ENCODE measurements around the gene ZC3H4. TPM values are rescaled to one million over a fixed set of nuclear protein-coding genes. Genes with fewer than 3 reads are reported as not detected.

Gene ZC3H4
- total RNA-seq, 4 donors from 2014 or later, result 11.9 to 26.9 (median 17.5) TPM

DNA sequence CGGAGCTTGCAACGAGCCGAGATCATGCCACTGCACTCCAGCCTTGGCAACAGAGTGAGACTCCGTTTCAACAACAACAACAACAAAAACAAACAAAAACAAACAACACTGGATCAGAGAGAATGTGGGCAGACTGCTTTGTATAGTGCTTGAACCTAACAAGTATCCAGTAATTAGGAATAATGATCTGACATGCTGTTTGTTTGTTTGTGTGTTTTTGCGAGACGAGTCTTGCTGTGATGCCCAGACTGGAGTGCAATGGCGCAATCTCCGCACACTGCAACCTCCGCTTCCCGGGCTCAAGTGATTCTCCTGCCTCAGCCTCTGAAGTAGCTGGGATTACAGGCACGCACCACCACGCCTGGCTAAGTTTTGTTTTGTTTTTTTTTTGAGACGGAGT is 31.1 kb upstream of the ZC3H4 start:
- TF ChIP-seq, protein P1, sequence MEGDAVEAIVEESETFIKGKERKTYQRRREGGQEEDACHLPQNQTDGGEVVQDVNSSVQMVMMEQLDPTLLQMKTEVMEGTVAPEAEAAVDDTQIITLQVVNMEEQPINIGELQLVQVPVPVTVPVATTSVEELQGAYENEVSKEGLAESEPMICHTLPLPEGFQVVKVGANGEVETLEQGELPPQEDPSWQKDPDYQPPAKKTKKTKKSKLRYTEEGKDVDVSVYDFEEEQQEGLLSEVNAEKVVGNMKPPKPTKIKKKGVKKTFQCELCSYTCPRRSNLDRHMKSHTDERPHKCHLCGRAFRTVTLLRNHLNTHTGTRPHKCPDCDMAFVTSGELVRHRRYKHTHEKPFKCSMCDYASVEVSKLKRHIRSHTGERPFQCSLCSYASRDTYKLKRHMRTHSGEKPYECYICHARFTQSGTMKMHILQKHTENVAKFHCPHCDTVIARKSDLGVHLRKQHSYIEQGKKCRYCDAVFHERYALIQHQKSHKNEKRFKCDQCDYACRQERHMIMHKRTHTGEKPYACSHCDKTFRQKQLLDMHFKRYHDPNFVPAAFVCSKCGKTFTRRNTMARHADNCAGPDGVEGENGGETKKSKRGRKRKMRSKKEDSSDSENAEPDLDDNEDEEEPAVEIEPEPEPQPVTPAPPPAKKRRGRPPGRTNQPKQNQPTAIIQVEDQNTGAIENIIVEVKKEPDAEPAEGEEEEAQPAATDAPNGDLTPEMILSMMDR (IDR thresholded peaks at IDR 0.05; ENCODE audit: low read depth), result no peak

DNA sequence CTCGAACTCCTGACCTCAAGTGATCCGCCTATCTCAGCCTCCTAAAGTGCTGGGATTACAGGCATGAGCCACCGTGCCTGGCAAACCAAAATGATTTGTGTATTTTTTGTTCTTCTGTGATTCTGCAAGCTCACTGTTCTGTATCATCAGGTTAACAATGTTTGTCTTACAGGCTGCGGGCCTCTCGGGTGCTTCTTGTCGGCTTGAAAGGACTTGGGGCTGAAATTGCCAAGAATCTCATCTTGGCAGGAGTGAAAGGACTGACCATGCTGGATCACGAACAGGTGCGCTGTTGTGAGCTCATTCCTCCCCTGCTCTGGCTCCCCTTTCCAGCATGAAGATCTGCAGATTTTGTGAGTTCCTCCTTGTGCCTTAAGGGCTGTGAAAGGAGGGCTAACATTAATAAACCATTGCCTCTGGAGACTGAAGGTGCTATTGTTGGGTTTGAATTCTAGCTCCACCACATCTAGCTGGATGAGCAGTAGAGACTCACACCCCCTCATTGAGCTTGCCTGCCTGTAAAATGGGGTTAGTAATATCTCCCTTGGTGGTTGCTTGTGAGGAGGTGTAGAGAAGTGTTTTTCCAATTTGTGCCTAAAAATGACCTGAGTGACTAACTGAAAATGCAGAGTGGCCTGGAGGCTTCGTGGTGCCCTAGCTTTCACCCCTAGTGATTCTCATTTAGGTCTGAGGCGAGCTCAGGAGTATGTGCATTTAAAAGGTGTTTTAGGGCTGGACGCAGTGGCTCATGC is 29.9 kb upstream of the ZC3H4 start:
- TF ChIP-seq, protein P1 (IDR thresholded peaks at IDR 0.05; ENCODE audit: low read depth), result no peak

DNA sequence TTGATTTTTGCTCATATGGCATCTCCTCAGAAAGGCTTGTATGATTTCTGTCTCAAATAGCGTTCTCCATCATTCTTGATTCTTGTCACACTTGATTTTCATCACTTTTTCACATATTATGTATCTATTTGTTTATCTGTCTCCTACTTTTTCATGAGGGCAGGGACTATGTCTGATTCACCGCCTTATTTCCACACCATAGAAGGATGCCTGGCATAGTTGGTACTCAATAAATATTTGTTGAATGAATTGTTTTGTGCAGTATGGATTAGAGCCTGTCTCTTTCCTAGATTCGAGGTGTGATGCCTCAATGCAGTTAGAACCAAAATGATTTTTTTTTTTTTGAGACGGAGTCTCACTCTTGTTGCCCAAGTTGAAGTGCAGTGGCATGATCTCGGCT is 29.2 kb upstream of the ZC3H4 start:
- TF ChIP-seq, protein P1 (IDR thresholded peaks at IDR 0.05; ENCODE audit: low read depth), result no peak

DNA sequence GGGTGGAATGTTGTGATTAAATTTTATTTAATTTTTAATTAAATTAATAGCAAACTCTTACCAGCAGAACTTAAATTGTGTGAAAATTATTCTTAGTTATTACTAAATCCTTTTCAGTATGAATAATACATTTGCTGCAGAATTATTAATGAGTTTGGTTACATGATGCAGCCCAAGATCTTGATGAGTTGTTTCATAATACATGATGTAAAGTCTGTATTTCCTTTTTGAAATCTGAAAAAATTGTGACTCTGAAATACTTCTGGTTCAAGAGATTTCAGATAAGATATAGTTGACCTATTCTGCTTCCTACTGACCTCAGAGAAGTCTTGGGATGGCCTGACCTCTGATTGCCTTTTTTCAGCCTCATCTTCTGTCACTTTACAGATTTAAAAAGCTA is 28.1 kb upstream of the ZC3H4 start:
- TF ChIP-seq, protein P1 (IDR thresholded peaks at IDR 0.05; ENCODE audit: low read depth), result no peak

DNA sequence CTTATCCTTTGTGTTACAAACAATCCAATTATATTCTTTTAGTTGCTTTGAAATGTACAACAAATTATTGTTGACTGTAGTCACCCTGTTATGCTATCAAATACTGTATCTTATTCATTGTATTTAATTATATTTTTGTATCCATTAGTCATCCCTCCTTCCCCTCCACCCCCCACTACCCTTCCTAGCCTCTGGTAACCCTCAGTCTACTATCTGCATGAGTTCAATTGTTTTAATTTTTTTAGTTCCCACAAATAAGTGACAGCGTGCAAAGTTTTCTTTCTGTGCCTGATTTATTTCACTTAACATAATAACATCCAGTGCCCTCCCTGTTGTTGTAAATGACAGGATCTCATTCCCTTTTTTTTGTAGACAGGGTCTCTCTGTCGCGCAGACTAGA is 21.6 kb upstream of the ZC3H4 start:
- TF ChIP-seq, protein P1 (IDR thresholded peaks at IDR 0.05; ENCODE audit: low read depth), result no peak

DNA sequence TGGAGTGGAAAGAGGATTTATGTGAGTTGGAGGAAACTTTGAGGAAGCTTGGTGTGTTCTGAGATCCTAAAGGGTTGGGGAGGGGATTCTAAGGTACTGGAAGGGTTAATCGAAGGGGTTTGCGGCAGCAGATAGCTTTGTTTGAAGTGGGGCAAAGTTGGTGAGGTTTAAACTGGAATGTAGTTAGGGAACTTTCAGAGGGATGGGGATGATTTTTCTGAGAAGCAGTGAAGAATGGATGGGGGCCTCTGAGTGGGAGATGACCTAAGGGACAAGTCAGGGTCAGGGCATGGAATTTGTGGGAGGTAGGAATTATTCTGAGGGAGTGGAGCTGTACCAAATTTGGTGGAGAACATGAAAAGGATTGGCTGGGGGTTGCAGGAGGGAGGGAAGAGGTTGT is 21.0 kb upstream of the ZC3H4 start:
- TF ChIP-seq, protein P1 (IDR thresholded peaks at IDR 0.05; ENCODE audit: low read depth), result no peak

DNA sequence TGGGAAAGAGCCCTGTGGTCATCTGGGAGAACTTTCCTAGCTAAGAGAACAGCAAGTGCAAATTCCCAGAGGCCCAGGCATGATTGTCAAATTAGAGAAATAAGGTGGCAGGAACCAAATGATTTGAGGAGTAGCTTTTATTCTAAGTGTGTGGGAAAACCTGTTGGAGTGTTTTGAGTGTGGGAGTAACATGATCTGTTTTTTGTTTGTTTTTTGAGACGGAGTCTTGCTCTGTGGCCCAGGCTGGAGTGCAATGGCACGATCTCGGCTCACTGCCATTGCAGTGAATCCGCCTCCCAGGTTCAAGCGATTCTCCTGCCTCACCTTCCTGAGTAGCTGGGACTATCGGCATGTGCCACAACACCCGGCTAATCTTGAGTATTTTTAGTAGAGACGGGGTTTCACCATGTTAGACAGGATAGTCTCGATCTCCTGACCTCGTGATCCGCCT is 19.5 kb upstream of the ZC3H4 start:
- TF ChIP-seq, protein P1 (IDR thresholded peaks at IDR 0.05; ENCODE audit: low read depth), result no peak

All from subcutaneous adipose tissue (tissue), 4 donors.